Activated CD4-positive, alpha-beta T cell treated with anti-CD3 and anti-CD28 coated beads for 24 hours (primary cell): Measurements from ENCODE around the gene ZNF407.

Experiments
- DNase-seq, 2 donors: peaks; one replicate each; pipeline ENCODE4 v3.0.0-alpha.2; 2020; ENCODE audit warnings: low read depth in 2 of 2

The ZNF407 gene

GRCh38 chr18:75049455-75049789 is 451.8 kb downstream of the ZNF407 start:
- no peak for DNase-seq

DNA sequence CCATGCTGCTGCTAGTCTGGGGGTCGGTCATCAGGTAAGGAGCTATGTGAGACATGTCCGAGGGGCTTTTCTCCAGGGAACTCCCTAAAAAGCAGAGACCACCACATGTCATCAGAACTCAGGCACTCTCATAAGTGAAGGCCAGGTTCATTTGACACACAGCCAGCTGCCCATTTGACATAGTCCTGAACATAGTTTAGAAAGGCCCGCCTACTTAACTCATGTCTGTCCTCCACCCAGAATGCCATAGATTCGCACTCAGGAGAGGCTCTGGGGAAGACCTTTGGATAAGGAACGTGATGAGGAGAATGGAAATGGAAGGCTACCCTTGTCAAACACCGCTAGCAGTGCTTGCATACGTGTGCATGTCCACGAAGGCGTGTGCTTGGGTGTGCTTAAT is 454.1 kb downstream of the ZNF407 start:
- no peak for DNase-seq

DNA sequence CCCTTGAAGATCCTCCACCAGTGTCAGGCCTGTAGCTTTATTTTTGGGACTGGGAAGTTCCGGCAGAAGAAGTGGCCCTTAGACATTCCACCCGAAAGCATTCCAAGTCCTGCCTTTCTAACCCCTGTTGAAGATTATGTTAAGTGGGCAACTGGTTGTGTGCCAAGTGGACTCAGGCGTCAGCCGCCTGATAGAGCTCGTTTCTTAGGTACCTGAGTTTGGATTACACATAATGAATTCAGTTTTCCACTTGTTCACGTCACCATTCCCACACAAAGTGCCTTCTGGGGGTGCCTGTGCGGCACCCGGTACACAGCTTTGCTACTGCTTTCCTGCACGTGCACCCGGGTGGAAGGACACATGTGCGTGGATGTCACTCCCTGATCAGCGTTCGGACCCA is 454.8 kb downstream of the ZNF407 start:
- no peak for DNase-seq

- no peak for DNase-seq
Measured at GRCh38 chr18:75053028-75053629, 455.5 kb downstream of the ZNF407 start.

- no peak for DNase-seq
Measured at GRCh38 chr18:75054046-75054445, 456.4 kb downstream of the ZNF407 start.

DNA sequence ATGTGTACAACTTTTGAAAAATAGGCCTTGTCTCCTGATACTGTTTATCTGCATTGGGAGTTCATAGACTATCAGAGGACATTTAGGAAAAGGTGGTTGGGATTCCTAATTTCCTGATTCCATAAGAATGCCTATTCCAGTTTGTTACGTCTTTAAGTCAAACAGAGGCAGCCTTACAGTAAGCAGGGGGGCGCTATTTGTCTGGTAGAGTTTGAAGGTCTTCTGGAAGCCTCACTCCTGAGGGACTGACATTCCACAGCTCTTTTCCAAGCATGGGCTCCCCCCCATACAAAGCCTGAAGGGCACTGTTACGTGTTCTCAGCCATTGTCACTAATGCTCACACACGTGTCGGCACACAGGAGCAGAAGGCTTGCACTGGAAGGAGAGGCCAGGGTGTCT is 456.9 kb downstream of the ZNF407 start:
- DNase-seq, result no peak

- DNase-seq, result no peak
Measured at GRCh38 chr18:75057169-75057960, 459.7 kb downstream of the ZNF407 start.

DNA sequence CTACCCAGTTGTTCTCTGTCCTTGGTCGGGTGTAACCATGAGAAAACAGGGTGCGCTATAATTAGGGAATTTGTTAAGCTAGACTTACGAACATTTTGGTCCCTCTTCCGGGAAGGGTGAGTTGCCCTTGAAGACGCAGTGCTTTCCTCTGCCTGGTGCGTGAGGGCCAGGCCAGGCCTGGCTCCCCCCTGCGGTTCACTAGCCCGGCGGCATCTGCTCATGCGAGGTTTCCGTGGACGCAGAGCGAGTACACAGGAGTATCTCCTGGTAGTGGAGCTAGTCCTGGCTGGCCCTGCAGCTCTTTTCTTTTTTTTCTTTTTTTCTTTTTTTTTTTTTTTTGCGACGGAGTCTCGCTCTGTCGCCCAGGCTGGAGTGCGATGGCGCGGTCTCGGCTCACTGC is 462.5 kb downstream of the ZNF407 start:
- no peak for DNase-seq

DNA sequence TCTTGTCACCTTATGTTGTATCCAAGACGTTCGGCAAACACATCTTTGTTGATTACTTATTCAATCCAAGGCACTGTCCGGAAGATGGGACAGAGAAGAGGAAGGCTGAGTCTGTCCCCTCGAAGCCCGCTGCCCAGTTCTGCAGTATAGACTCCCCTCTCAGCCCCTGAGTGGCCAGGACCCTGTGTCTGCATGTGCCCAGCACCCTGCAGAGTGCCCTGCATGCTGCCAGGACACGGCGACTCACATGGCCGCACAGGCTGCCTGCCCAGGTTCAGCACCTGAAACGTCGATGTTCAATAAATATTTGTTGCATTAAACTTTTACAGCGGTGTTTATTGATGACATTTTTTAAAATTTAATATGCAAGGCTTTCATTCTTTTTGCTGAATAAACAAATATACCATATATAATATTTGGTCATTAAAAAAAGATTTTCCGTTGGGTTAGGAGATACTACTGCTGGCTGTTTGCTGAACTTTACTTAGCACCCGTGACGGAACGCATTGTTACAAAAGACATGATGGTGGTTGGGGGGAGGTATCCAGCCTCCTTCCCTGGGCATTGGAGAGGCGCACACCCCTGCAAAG is 464.7 kb downstream of the ZNF407 start:
- no peak for DNase-seq

DNA sequence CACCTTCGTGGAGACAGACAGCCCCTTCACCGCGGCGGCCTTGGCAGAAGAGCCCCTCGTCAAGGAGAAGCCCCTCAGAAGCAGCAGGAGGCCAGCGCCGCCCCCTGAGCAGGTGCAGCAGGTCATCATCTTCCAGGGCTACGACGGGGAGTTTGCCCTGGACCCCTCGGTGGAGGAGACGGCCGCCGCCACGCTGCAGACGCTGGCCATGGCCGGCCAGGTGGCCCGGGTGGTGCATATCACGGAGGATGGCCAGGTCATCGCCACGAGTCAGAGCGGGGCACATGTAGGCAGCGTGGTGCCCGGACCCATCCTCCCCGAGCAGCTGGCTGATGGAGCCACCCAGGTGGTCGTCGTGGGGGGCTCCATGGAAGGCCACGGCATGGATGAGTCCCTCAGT is 465.5 kb downstream of the ZNF407 start:
- DNase-seq, result no peak

GRCh38 chr18:75063615-75064512 is 466.2 kb downstream of the ZNF407 start:
- no peak for DNase-seq

GRCh38 chr18:75064513-75064905 is 466.8 kb downstream of the ZNF407 start:
- DNase-seq, result no peak

DNA sequence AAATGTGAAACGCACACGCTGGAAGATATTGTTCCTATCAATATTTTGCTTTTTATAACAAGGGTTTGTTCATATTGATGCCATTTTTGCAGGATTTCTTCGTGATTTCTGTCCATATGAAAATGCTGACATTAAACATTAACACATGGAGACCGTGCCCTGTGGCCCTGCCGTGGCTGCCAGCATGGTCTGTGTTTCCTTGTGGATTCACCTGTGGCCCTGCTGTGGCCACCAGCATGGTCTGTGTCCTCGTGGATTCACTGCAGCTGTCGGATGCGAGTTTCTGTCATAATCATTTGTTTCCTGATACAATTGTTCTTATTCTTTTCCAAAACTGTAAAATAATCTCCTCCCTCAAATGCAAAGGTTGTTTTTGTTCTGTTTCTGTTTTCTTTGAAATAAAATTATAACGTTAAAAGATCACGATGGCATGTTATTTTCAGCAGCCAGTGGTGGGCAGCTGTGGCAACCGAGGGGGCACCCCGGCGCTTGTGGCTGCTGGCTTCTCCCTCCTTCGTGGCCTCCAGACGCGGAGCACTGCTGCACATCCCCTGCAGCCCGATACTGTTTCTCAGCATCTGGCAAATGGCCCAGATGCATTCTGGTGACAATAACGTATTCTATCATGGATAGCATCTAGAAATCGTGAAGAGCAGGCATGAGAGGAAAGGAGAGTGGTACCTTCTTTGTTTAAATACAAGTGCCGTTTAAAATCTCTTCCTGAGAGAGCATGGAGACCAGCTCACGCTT is 467.8 kb downstream of the ZNF407 start:
- no peak for DNase-seq

- DNase-seq, result no peak
Measured at GRCh38 chr18:75066021-75066880, 468.6 kb downstream of the ZNF407 start.

DNA sequence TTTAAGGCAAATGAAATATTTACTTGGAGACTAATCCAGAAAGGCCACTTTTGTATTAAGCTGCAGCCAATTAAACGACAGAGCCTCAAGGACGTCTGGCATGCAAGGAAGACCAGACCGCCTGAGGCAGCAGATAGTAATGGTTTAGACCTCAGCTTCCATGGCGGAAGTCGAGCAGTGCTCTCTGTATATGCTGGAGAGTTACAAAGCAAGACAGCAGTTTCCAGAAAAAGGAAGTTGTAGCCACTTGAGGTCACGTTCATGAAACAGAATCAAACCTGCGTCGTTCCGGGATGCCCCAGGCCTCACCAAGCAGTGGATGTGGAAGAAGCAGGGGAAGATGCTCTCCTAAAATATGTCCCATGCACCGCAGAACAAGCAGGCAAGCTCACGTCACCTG is 469.3 kb downstream of the ZNF407 start:
- no peak for DNase-seq

GRCh38 chr18:75067996-75068645 is 470.5 kb downstream of the ZNF407 start:
- DNase-seq, result no peak

- DNase-seq, result no peak
Measured at GRCh38 chr18:75068682-75069435, 471.2 kb downstream of the ZNF407 start.

- DNase-seq, result no peak
Measured at GRCh38 chr18:75070235-75070624, 472.6 kb downstream of the ZNF407 start.
